Adrenal gland (tissue), 5 donors: ENCODE measurements around the gene NIF3L1.

ENCODE experiments used
- CTCF ChIP-seq, 6 experiments: fragments of 450-650 bp in 4 of 6; fragments of 200-600 bp in 2 of 6; sonication (generic) in 1 of 6; IDR thresholded peaks; 1 replicate in 5 of 6; 2 replicates in 1 of 6; pipeline versions ENCODE4 v1.5.1 to v1.8.0; 2016 to 2021; ENCODE audit warnings: antibody characterized with exemption in 6 of 6, mild to moderate bottlenecking in 2 of 6, moderate library complexity in 1 of 6
- POLR2A ChIP-seq, 2 donors: fragments of 450-650 bp; IDR thresholded peaks; one replicate each; pipeline ENCODE4 v1.6.1; 2017; ENCODE audit warnings: antibody characterized with exemption in 2 of 2, mild to moderate bottlenecking in 2 of 2, moderate library complexity in 1 of 2
- donor health status: DM: no; HTN: no; CAD: no.

DNA sequence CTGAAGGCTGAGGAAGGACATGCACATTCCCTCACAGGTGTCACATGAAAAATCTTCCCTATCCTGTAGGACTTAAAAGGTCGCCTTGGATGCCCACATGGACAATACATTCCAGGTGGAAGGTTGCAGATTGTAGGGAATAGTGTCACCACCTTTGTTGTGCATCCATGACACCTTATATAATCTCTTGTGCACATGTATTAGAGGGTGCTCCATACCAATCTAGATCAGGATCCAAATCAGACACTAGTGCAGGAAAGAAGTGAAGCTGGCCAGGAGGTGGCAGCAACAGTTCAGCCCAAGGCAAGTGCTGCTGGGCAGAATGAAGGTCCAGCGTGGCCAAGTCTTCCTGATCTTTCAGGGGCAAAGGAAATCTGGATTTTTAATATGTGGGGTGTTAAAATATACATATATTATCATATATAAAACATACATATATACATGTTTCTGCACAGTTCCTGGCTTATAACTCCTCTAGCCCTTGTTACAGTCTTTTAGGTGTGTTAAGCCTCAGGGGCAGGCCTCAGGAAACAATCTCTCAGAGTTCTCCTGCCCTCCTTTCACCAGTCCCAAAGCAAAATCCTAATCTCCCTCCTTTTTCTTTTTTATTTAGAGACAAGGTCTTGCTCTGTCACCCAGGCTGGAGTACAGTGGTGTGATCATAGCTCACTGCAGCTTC, 16.6 kb downstream of the NIF3L1 start:
- TF ChIP-seq CTCF (IDR thresholded peaks at IDR 0.05), result peak; percentile 66 to 78 (median 72)
- no peak for TF ChIP-seq POLR2A (IDR thresholded peaks at IDR 0.05)
